Measurements from ENCODE around the gene GLTP.

GLTP gene

DNA sequence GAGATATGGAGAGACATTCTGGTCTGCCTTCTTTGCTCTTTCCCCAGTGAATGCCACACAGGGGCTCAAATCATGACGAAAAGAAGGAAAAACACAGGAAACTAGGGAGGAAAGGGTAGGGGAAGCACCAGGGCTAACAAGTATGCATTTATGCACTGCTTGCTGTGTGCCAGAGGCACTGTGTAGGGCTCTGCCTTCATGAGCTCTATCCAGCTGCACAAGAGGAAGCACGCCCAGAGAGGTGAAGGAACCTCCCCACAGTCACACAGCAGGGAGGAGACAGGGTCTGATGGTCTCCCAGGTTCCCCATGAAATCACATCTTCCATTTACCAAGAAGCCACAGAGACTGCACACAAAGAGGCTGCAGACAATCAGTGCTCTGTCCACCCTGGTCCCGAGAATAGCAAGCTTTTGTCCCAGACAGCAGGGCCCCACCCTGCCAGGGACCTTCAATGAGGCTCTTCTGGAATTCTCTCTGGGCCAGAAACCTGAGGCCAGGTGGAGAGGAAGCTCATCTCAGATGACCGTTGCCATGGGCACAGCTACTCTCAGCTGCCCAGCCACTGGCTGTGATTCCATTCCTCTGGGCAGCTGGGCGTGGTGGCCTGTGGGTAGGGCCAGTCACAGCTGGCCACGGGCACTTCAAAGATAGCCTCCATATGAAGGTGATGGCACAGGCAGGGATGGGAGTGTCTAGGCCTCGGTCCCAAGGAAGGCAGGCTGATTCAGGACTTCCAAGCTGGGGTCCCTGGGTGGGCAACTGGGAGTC lies 39.9 kb downstream of the GLTP start:
- DNase-seq: no peak

DNA sequence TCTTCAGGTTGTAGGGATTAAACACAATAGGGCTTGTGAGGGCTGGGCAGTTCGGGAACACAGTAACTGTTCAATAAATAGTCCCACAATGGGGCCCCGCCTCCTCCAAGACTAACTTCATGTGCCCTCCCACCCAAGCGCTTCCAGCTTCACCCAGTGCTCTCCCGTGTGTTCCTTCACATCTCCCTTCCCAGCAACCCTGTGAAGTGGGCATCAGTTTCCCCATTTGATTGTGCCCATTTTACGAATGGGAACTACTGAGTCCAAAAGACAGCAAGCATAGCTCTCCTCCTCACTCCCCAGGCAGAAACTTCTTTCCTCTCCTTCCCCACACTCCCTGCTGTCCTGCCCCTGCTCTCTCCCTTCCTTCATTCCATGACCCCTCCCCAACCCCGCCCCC lies 40.9 kb downstream of the GLTP start:
- no peak for DNase-seq

DNA sequence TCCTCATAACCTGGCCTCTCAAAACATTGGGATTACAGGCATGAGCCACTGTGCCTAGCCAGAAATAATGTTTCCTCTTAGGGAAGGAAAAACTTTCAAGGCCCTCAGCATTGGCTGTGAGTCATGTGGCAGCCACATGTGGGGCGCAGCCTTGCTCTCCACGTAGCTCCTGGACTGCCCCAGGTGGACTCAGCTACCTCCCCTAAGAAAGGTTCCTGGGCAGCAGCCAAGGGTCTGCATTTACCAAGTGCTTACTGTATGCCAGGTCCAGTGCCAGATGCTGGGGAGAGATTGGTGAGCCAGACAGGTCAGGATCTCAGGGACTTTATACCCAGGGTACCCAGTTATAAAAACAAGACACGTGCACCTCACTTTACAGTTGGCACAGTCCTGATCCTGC lies 43.4 kb downstream of the GLTP start:
- DNase-seq: no peak

DNA sequence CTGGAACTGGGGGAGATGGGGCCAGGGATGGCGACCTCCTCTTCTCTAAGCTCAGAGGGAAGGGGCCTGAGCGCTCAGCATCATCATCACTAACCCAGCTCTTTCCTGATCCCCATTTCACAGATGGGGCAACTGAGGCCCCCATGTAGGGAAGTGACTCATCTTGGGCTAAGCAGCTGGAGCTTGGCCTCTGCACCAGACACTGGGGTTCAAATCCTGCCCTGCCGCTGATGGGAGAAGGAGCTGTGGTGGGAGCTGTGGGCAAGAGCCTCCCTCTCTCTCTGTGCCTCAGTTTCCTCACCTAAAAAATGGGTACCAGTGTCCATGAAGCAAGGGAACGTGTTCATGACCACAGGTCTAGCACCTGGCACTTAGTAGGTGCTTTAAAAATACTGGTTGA lies 44.5 kb downstream of the GLTP start:
- DNase-seq: no peak

DNA sequence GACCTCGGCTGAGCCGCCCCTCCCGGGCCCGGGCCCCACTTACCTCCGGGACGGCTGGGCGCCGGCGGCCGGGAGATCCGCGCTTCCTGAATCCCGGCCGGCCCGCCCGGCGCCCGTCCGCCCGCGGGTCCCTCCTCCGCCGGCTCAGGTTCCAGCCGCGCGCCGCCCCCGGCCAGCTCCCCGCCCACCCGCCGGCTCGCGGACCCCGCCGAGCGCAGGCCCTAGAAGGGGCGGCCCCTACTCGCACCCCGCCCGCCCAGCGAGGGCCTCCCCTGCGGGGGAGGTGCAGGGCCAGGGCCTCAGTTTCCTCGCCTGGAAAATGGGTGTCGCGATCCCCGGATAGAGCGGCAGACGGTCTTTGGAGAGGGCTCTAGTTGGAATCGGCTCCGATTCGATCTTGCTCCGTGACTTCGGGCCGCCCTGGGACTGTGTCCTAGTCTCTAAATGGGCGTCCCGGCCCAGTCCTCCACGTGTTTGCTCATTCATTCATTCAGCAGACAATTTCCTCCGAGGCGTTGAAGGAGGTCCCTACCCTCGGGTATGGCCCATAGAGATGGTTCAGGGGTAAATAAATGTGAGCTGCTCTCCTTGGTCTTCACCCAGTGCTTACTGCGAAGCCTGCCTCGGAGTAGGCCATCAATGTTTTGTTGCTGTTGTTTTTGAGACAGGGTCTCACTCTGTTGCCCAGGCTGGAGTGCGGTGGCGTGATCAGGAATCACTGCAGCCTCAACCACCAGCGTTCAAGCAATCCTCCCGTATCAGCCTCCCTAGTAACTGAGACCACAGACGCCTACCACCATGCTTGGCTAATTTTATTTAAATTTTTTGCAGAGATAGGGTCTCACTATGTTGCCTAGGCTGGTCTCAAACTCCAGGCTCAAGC lies 46.8 kb downstream of the GLTP start, which contains the start of gene TRPV4:
Gene TRPV4 (minus strand): TSS at position 92 of the 883 bp plus-strand sequence. CDS start 18,602 bp downstream, outside the sequence.
- DNase-seq: no peak

DNA sequence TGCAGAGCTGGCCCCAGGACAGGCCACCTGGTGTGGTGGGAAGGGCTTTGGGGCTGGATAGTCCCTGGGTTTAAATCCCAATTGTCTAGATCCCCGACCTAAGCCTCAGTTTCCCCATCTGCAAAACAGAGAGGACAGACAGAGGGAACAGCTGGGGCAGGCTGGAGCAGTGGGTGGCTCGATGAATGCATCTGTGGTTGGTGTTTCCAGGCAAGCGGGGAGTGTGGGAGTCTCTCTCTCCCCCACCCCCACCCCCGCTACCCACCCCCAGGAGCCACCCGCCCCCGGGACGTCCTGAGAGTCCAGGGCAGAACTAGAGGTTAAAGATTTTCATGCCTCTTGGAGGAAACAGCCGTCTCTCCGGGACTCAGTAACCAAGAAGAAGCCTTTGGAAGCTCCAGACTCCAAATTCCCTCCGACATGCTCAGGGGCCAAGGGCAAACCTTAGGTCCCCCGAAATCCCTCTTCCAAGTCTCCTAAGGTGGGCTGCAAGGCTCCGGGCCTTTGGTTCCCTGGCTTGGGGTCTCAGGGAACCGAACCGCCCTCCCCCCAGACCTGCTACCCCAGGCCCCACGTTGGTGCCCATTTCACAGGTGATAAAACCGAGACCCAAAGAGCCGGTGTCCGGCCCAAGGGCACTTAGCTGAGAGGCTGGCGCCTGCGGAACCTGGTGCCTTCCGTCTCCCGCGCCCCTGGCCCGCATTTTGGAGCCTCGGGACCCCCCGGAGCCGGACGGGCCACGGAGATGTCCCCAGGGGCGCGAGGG lies 47.6 kb downstream of the GLTP start:
- DNase-seq: no peak

DNA sequence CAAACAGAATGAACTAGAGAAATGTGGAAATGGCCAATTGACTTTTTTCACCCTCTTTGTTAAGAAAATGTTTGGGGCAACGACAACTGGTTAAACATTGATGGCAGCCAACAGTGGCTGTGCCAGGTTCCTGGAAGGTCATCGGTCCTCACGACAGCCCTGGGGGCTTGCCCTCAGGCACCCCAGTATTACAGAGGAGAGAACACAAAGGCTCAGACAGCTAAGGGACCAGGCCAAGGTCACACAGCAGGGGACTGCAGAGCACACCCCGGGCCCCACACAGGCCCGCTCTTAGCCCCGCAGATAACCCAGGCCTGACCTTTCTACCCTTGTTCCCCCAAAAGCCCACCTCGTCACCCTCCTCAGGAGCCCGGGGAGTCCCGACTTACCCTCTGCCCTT lies 48.4 kb downstream of the GLTP start:
- DNase-seq: no peak

DNA sequence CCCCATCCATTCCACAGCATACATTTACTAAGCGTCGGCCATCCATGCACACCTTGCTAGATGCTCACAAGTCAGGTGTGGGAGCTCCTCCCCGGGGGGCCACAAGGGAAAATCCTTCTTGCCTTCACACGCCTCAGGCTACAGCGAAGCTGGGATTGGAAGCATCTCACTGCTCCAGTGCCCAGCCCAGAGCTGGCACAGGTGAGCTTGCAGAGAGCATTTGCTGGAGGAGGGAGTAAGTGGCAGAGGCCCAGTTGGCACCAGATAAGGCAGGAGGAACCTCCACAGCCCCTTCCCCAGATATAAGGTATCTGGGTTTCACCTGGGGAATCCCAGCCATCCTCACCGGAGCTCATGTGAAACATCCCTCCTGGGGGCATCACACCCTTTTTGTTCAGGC lies 49.0 kb downstream of the GLTP start:
- DNase-seq: no peak

DNA sequence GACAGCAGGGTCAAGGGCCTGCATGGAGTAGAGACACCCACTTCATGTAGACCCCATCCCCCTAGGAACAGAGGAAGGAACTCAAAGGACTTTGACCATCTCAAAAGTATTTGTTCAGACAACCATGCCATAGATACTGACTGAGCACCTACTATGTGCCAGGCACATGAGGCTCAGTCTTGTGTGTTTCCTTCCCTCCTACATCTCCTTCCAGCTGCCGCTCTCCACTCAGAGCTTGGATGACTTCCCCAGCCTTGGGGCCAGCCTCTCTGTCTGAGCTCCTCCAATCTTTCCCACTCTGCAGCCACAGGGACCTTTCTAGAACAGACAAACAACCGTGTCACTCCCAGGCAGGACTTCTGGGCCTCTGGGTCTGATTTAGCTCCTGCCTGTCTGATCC lies 49.6 kb downstream of the GLTP start:
- no peak for DNase-seq

DNA sequence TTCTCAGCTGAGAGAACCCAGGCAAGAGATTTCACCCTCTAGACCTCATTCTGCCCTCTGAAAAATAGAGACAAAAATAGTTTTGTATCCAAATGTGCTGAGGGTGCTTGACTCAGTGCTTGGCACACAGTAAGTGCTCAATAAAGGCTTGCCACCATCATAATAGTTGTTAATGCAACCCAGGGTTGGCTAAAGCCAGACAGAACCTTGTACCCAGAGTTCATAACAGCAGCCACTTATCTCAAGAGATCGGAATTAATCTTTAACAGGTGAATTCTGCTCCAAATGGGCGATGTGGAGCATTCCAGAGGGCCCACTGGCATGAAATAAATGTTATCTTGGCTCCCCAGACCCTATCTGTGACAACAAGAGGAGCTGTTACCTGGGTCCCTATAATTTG lies 50.1 kb downstream of the GLTP start:
- DNase-seq: no peak

DNA sequence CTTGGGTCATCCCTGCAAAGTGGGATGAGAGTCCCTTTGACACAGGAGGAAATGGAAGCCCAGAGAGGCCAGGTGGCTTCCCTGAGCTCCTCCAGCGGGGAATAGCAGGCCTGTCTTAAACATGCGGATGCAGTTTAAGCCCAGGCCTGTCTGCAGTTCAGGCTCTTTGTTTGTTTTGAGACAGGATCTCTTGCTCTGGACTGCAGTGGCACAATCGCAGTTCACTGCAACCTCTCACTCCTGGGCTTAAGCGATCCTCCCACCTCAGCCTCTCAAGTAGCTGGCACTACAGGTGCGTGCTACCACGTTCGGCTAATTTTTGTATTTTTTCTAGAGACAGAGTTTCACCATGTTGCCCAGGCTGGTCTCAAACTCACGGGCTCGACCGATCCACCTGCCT lies 50.7 kb downstream of the GLTP start:
- no peak for DNase-seq

DNA sequence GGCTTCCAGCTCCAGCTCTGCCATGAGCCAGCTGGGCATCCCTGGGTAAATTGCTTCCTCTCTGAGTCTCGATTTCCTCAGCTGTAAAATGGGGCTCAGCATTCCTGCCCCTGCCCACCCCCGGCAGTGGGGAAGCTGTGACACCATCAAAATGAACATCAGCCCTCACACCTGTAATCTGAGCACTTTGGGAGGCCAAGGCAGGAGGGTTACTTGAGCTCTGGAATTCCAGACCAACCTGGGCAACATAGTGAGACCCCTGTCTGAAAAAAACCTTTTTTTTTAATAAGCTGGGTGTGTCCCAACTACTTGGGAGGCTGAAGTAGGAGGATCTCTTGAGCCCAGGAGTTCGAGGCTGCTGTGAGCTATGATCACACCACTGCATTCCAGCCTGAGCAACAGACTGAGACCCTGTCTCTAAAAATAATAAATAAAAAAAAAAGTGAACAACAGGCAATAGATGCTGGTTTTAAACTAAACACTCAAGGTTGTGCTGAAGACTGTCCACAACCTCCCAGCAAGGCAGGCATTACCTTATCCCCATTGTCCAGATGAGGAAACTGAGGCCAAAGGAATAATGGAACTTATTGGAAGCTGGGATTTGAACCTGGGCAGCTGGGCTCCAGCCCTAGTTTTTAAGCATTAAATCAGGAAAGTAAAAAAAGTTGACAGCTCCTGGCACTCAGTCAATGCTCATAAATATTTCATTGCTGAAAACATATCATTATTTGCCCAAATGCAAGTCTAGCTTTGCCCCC lies 51.4 kb downstream of the GLTP start:
- DNase-seq: no peak

DNA sequence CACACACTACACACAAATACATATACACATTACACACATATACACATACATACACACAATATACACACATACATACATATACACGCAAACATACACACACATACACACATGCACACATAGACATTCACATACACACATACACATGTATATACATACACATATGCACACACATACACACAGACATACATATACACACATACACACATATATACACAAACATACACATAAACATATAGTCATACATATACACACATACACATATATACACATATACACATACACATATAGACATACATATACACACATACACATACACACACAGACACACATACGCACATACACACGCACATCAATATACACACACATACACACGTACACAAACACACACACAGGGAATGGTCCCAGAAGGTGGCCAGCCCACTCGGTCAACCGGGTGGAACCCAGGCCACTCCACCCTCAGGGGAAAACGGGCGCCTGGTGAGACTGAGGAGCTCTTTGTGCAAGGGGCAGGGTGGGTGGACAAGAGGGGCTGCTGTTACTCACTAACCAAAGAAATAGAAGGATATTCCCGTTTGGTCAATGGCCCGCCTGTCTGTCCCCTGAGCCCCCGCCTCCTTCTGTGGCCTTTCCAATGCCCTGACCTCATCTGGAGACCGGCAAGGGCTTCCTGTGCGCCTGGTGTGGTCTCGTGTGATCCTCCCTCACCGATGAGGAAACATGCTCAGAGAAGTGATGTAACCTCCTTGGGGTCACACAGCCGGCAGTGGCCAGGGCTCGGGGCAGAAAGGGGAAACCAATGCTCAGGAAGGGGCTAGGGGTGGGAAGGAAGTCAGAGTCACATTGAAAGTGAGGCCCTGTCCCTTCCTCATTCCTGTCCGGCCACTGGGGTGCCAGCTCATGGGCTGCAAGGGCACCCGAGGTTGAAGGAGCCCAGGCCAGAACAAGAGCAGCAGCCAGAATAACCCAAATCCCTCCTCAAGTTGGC lies 52.5 kb downstream of the GLTP start:
- DNase-seq: peak; percentile 84 to 86

DNA sequence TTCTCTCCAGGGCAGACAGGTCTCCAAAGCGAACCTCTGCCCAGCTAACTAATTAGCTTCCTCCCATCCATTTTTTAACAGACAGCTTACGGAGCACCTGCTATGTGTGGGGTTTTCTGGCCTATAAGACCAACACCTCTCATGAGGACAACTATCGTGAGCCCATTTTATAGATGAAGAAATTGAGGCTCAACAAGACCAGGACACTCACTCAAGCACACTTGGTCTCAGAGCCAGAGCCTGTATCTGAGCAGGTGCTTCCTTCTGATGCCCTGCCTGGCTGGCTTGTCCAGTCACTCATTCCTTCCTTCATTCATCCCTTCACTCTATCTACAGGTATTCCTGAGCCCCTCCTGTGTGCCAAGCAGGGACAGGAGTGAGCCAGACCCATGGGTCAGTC lies 53.3 kb downstream of the GLTP start:
- no peak for DNase-seq

DNA sequence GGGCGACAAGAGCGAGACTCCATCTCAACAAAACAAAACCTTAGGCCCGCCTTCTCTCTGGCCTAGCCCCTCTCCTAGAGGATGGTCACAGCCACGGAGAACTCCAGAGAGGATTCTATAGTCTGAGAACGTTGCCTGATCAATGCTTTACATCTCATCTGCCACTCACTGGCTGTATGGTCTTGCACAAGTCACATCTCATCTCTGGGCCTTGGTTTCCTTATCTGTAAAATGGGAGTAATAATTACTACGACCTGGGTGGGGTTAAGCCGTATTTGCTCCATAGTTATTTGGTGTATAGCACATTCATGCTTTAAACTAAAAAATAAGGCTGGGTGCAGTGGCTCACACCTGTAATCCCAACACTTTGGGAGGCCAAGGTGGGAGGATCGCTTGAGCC lies 55.6 kb downstream of the GLTP start:
- no peak for DNase-seq

DNA sequence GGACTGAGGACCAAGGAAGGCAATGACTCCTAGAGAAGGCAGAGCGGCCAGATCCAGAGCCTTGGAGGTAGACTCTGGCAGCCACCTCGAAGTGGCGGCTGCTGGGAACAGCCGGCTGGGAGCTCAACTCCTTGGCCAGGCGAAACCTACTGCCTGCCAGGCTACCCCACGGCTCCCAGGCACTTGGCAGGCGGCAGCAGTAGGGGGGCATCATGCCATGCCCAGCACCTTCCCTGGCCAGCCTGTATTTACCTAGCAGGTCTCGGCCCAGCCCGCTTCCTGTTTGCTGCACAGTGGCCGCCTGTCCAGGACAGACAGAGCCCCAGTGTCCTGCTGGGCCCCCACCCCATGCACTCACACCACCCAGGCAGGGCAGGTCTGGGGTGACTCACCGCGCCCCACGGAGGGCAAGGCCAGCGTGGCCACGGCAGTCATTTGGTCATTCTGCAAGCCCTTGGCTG lies 57.4 kb downstream of the GLTP start:
- no peak for DNase-seq

DNA sequence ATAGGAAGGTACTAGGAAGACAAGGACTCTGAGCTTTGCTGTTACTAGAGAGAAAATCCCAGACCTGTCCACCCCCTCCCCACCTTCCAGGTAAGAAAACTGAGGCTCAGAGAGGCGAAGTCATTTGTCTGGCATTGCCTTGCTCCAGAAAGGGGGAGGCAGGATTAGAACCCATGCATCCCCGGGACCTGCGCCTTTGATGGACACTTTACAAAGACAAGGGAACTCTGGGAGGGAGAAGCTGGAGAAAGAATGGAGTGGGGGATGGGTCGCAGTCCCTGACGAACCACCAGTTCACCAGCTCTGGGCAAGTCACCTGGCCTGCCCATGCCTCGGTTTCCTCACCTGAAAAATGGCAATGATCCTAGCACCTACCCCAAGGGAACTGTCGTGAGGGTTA lies 57.9 kb downstream of the GLTP start:
- DNase-seq: no peak

DNA sequence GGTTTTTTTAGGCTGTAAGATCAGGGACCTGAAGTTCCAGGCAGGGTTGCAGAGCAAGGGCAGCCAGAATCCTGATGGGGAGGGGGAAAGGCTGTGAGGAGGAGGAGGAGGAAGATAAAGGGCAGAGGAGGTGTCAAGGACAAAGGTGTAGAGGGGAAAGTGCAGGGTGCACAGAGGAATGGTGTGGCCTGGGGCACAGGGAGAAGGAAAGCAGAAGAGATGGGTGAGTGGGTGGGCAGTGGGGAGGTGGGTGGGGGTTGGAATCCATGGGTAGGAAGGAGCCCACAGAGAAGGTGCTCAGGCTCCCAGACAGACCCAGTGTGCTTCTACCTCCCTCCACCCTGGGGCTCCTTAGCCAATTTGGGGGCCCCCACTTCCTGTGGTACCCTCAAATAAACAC lies 58.4 kb downstream of the GLTP start:
- DNase-seq: no peak

DNA sequence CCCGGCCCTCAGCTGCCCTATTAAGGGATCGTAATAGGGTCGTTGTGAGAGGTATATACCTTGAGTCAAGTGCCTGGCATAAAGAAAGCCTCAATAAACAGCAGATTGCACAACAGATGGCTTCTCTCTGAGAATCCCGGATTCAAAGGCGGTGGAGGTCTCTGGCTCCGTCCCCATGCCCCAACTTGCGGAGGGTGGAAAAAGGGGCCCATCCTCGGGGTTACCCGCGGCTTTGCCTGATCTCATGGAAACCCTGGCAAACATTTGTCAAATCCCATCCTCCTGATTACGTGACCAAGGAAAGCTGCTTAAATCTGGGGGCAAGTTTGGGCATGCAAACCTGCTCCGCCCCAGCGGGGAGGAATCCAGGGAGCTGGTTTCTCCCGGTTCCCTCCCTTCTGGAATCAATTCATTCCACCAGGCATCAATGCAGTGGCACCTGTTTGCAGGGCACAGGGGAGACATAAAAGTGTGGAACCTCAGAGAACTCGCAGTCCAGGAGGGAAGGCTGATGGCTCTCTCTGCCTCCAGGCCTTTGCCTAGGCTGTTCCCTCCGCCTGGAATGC lies 59.4 kb downstream of the GLTP start:
- no peak for DNase-seq

DNA sequence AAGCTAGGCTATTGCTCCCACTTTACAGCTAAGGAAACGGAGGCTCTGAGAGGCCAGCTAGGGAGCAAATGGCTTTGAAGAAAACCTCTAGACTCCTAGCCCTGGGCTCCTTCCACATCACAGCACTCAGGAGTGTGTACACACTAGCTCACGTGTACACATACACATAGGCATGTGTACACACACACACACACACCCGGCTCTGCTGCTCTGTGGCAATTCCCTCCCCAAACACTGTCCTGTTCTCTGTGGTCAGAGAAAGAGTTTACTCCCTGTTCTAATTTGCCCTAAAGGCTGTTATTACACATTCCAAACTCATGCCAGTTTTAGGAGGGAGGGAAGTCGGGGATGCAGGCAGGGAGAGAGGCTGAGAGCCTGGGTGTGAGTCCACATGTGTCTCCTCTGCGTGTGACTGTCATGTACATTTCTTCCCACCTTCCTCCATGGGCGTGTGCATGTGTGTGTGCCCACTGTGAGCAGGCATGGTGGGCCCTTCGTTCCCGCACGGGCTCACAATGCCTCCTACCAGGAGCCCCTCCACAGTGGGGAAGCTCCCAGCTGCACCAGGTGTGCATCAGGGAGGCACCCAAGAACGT lies 61.3 kb downstream of the GLTP start:
- no peak for DNase-seq

DNA sequence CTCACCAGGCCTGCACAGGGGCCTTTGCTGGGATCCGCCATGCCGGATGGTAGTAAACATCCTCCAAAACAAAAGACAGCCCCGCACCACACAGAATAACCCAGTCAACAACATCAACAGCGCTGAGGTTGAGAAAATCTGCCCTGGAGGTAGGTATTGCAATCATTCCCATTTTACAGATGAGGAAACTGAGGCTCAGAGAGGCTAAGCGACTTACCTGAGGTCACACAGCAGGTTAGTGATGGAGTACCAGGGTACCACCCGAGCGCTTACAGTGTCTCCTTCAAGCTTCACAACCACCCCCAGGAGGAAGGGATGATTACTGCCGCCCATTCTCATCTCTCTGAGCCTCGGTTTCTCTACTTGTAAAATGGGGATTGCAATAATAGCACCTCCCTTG lies 62.1 kb downstream of the GLTP start:
- no peak for DNase-seq
